HAP-1 (cell line): ENCODE results near the gene ARHGEF38.

Experiments used
- DNase-seq, 2 experiments: peaks; one replicate each; pipeline ENCODE4 v3.0.0-alpha.2; 2016 to 2020; ENCODE audit warnings: low spot score in 2 of 2
- H3K27me3 ChIP-seq: fragments of 250-450 bp; sonication (Bioruptor Pico); 2 replicates; pipeline ENCODE4 v1.5.1; 2020; ENCODE audit warnings: low read depth, mild to moderate bottlenecking, moderate library complexity
- H3K36me3 ChIP-seq: fragments of 250-450 bp; sonication (Bioruptor Pico); replicated peaks from 2 replicates; pipeline ENCODE4 v1.5.1; 2020; ENCODE audit warnings: mild to moderate bottlenecking
- H3K4me1 ChIP-seq: fragments of 250-450 bp; sonication (Bioruptor Pico); 2 replicates; pipeline ENCODE4 v1.5.1; 2020; ENCODE audit warnings: mild to moderate bottlenecking
- H3K4me3 ChIP-seq: fragments of 250-450 bp; sonication (Bioruptor Pico); 2 replicates; pipeline ENCODE4 v1.5.1; 2020; ENCODE audit warnings: mild to moderate bottlenecking, moderate library complexity
- H3K9me3 ChIP-seq: fragments of 250-450 bp; sonication (Bioruptor Pico); 2 replicates; pipeline ENCODE4 v1.5.1; 2020; ENCODE audit warnings: mild to moderate bottlenecking, moderate library complexity
- in situ Hi-C: fragments of 300-500 bp; cut with MboI; formaldehyde crosslinking; loops from 3 replicates; pipeline ENCODE4 v1.14.3; 2020; ENCODE audit warnings: low sequenced_read_pairs, inconsistent platforms, mixed read lengths

ARHGEF38 gene

DNA sequence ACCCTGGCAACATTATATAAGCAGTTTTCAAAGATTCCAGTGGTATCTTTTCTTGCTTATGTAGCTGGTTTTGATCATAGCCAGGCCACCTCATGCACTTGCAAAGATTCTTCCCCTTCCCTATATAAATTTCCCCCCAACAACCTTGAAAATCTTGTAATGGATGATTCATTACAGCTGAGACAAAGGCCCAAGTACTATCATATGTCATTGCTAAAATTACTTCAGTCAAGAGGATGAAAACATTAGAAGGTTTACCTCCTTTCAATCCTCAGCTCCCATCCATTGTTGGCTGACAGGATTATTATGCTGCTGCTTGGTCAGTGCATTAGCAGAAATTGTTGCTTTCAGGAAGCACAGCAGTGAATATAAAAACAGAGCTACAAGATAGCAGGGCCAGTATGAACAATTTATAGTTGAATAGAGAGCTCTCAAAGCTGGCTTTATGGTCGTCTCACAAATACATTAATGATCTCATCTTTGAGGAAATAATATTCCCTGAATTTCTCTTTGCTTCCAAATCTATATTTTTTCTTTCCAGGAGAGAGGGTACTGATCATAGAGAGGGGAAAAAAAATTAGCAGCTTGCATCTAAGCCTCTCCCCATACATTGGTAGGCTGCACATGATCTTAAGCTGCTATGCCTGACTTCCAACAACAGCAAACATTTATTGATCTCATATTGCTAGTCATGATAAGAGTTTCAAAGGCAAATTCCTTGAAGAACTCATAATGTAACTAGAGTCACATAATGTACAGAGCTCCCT is 7.7 kb upstream of the ARHGEF38 start:
- H3K36me3 ChIP-seq, result no peaks in the 10 kb centered on the region
- H3K9me3 ChIP-seq, result no peaks in the 10 kb centered on the region
- H3K4me1 ChIP-seq, result peaks cover 13% of the 10 kb centered on the region
- in situ Hi-C loops, result no loop called here
- H3K27me3 ChIP-seq, result no peaks in the 10 kb centered on the region
- no peak overlapping the region for H3K4me3 ChIP-seq
- DNase-seq, result peak; percentile 25 to 33

DNA sequence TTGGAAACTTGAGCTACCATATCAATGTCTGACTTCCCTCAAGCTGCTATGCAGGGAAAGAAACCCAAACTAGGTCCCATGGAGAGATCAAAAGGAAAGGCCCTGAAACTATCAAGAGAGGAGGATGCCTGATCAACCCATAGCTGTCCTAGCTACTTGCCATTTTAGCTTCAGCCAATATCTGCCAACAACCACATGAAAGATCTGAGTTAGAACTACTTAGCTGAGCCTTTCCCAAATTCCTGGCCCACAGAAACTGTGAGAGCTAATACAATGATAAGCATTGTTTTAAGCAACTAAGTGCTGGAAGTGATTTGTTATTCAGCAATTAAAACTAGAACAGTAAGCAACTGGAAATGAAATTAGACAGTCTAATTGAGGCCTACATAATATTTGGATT is 6.3 kb upstream of the ARHGEF38 start:
- in situ Hi-C loops, result no loop called here
- H3K9me3 ChIP-seq, result no peaks in the 10 kb centered on the region
- DNase-seq, result no peak
- no peaks in the 10 kb centered on the region for H3K36me3 ChIP-seq
- no peak overlapping the region for H3K4me3 ChIP-seq
- H3K27me3 ChIP-seq, result no peaks in the 10 kb centered on the region
- H3K4me1 ChIP-seq, result peaks cover 23% of the 10 kb centered on the region

DNA sequence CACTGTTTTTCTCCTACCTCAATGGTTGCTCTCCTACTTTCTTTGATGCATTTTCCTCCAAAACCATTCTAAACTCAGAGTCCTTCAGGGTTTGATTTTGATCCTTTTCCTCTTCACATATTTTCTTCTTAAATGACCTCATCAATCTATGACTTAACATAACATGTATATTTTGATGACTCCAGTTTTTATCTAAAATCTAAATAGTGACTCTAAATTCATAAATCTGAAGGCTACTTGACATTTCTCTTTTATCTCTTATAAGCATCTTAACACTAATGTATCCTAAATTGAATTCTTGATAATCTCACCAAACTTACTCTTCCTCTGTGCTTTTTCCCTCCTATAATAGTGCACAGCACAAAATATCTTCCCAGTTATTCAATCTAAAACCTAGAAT is 4.7 kb upstream of the ARHGEF38 start:
- H3K27me3 ChIP-seq, result no peaks in the 10 kb centered on the region
- in situ Hi-C loops, result no loop called here
- DNase-seq, result no peak
- H3K36me3 ChIP-seq, result no peaks in the 10 kb centered on the region
- peaks cover 34% of the 10 kb centered on the region for H3K4me1 ChIP-seq
- no peak overlapping the region for H3K4me3 ChIP-seq
- H3K9me3 ChIP-seq, result no peaks in the 10 kb centered on the region

DNA sequence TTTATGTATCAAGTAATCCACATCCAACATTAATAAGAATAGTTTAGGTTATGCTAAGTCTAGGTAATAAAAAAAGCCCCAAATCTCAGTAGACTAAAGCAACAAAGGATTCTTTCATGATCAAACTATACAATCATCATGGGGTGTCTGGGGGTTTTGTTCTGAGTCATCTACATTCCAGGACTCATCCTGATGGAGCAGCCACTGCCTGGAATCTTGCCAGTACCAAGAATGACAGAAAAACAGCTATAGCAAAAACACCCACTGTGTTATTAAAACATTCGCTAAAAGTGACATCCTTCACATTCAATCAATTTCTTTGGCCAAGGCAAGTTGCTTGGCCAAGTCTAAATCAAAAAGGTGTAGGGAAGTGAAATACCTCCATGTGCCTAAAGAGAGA is 3.9 kb upstream of the ARHGEF38 start:
- Histone ChIP-seq H3K4me3 (no peak overlapping the region), H3K9me3 (no peaks in the 10 kb centered on the region), H3K36me3 (no peaks in the 10 kb centered on the region), H3K4me1 (peaks cover 34% of the 10 kb centered on the region), H3K27me3 (no peaks in the 10 kb centered on the region)
- peak in 1 of 2 experiments; percentile 20 for DNase-seq
- in situ Hi-C loops, result no loop called here

DNA sequence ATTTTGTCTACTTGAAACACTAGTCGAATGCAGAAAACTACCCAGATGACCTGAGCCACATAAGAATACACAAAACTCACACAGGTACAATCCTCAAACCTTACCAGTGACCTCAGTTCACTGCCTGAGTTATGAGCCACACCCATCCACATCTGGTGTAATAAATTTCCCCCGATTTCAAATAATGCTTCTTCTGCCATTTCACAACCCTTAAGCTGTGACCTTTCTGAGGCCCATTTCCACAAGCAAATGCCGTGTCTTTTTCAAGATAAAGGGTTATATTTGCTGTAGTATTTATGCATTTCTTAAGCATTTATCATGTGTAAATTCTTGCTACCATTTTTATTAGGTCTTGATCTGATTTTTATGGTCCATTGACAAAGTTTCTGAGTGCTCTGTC is 1.8 kb upstream of the ARHGEF38 start:
- no peaks in the 10 kb centered on the region for H3K27me3 ChIP-seq
- H3K36me3 ChIP-seq, result no peaks in the 10 kb centered on the region
- in situ Hi-C loops, result no loop called here
- H3K4me3 ChIP-seq, result no peak overlapping the region
- H3K9me3 ChIP-seq, result no peaks in the 10 kb centered on the region
- DNase-seq, result peak; percentile 25 to 61
- peaks cover 40% of the 10 kb centered on the region for H3K4me1 ChIP-seq

DNA sequence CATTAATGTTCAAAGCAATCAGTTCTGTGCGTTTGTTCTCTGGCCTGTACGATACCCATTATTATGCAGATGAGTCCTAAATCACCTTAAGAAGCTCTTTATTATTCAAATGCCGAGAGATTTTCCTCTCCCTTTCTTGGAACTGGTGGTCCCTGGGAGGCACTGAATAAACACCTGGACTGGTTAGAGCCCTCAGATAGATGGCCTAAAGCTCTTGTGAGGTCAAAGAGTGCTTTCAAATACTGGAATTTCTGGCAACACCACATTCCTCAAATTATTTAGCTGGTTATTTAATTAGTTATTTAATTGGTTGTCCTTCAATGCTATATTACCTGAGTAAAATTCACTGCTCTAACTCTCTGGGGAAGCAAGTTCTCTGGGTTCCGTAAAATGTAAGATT is 3.0 kb downstream of the ARHGEF38 start:
- in situ Hi-C loops, result no loop called here

DNA sequence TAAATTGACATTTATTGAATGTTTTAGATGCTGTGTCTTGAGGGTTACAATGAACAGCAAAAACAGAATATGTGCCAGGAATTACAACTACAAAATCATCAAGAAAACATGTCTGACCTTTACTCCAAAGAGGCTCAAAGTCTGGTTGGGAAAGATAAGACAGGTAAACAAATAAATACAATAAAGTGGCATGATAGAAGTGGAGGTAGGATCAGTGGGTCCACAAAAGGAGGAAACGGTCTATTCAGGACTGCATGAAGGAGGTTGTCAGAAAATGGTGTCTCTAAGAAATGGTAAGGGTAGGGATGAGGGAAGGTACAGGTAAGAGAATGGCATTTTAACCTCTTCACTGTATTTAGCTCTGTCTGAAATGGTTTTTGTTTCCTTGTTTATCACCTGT is 3.8 kb downstream of the ARHGEF38 start:
- Histone ChIP-seq H3K27me3 (no peaks in the 10 kb centered on the region), H3K4me3 (no peak overlapping the region), H3K4me1 (peaks cover 45% of the 10 kb centered on the region), H3K9me3 (no peaks in the 10 kb centered on the region), H3K36me3 (no peaks in the 10 kb centered on the region)
- in situ Hi-C loops, result no loop called here
- DNase-seq, result no peak

More for the DNA sequence above, 3.0 kb downstream of the ARHGEF38 start:
- Histone ChIP-seq H3K4me3 (no peak overlapping the region), H3K27me3 (no peaks in the 10 kb centered on the region), H3K4me1 (peaks cover 46% of the 10 kb centered on the region), H3K36me3 (no peaks in the 10 kb centered on the region), H3K9me3 (no peaks in the 10 kb centered on the region)
- peak; percentile 59 to 93 for DNase-seq

DNA sequence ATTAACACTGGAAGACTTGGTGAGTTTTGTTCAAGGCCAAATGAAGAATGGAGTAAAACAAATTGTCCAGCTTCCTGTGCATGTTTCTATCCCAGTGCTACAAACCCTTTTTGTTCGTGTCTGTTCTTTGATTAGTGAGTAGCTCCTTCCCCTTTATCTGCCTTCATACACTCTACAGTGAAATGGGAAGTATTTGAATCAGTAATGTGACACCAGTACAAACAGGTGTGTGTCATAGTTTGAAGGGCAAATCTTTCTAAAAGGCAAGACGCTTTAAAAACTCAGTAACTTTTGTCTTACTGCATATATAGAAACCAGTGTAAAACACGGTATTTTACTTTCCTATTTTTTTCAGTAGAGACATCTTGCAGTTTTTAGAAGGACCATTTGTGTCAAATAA is 5.9 kb downstream of the ARHGEF38 start:
- Histone ChIP-seq H3K27me3 (no peaks in the 10 kb centered on the region), H3K9me3 (no peaks in the 10 kb centered on the region), H3K4me3 (no peak overlapping the region), H3K4me1 (peaks cover 34% of the 10 kb centered on the region), H3K36me3 (no peaks in the 10 kb centered on the region)
- in situ Hi-C loops, result no loop called here
- no peak for DNase-seq

DNA sequence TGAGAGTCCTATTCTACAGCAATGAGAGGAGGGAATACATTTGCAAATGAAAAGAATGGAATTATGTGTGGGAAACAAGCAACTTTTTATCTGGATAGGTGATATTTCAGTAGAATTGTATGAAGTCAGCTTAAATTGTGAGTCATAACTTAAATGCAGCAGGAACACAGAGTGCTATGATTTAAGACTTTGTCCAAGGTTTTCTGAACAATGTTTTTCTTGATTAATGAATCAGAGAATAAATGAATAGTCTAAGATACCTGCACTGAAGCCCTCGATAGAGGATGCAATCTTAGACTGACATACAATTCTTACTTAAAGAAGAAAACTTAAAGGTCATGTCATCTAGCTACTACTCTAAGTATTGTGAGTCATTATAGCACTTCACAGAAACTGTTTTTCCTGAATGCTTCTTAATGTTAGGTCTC is 8.0 kb downstream of the ARHGEF38 start:
- Histone ChIP-seq H3K9me3 (no peaks in the 10 kb centered on the region), H3K27me3 (no peaks in the 10 kb centered on the region), H3K4me1 (peaks cover 28% of the 10 kb centered on the region), H3K4me3 (no peak overlapping the region), H3K36me3 (no peaks in the 10 kb centered on the region)
- in situ Hi-C loops, result no loop called here
- DNase-seq, result peak in 1 of 2 experiments; percentile 77

DNA sequence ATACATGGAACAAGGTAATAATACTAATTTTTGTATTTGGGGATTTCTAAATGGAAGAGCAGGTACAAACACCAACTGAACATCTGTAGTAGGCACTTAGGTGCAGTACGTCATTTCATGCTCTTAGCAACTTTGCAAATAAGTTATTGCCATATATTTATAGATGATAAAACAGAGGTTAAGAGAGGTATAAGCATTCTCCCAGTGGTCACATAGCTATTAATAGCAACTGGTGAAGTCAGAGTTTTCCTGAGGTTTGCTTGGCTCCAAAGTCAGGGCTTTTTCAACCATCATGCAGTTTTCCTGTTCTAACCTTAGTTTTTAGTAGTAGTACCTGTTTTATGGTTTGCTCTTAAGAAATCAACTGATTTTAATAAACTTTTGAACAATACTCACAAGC is 10.9 kb downstream of the ARHGEF38 start:
- Histone ChIP-seq H3K4me1 (peaks cover 15% of the 10 kb centered on the region), H3K36me3 (no peaks in the 10 kb centered on the region), H3K27me3 (no peaks in the 10 kb centered on the region), H3K4me3 (no peak overlapping the region), H3K9me3 (no peaks in the 10 kb centered on the region)
- no peak for DNase-seq
- in situ Hi-C loops, result no loop called here

DNA sequence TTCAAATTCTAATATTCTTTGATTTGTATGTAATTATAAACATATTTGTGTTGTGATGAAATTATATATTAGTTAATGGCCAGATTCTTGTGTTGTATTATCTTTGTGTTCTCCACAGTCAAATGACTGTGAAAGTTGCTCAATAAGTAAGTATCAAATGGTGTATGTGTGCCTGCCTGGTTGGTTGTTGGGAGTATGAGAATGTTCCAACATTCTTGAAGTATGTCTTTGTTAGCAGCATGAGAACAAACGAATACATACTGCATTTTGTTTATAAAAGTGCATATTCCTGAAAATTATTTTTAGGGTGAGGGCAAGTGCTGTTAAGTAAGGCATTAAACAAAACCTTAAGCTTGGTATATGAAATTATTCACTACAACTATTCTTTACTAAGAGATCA is 16.2 kb downstream of the ARHGEF38 start:
- no peak overlapping the region for H3K4me3 ChIP-seq
- DNase-seq, result no peak
- no peaks in the 10 kb centered on the region for H3K27me3 ChIP-seq
- no peaks in the 10 kb centered on the region for H3K9me3 ChIP-seq
- peaks cover 6% of the 10 kb centered on the region; the same call in 1 of the 2 replicates for H3K4me1 ChIP-seq
- H3K36me3 ChIP-seq, result no peaks in the 10 kb centered on the region
- in situ Hi-C loops, result no loop called here

DNA sequence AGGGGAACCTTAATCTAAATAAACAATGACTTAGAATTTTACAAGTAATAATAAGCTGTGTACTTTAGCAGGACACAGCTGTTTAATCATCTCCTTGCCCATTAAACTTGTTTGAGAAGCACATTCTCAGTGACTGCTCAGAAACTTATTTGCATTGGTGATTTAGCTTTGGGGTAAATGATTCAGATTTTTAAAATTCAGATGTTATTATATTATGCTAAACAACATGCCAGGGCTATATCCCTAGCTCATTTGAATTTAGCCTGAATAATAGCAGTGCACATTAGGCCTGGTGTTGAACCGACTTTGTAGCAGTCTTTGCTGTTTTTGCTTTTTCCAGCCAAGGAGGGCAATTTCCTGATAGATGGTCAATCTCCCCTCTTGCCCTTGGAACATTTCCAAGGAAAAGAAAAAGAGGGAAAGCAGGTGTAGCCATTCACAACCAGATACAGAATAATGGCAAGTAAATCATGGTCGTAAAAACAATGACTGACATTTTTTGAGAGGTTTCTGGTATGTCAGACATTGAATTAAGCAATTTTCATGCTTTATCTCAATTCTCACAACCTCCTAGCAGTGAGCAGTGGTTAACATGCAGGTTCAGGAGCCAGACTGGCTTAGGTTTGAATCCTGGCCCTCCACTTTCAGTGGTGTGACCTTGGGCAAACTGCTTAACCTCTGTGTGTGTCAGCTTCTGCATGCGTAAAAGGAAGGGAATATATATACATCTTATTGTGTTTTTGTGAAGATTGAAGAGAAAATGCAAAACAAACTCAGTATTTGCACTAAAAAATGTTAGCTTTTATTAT is 16.8 kb downstream of the ARHGEF38 start:
- no peaks in the 10 kb centered on the region for H3K9me3 ChIP-seq
- in situ Hi-C loops, result no loop called here
- no peaks in the 10 kb centered on the region for H3K27me3 ChIP-seq
- peaks cover 6% of the 10 kb centered on the region; the same call in 1 of the 2 replicates for H3K4me1 ChIP-seq
- no peak for DNase-seq
- H3K36me3 ChIP-seq, result no peaks in the 10 kb centered on the region
- H3K4me3 ChIP-seq, result no peak overlapping the region

DNA sequence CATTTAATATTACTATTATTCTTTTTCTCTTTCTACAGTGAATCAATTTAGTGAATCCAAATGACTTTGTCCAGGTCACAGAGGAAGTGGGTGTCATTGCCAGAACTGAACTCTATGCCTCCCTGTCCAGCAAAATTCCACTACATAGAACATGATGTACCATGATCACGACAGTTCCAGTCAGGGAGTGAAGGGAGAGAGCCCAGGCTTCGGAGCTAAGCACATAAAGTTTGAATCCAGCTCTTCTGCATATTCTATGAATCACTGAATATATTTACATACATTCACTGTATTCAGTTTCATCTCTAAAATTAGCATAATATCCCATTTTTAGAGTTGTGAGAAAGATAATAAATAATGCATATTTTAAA is 17.4 kb downstream of the ARHGEF38 start:
- no peaks in the 10 kb centered on the region for H3K9me3 ChIP-seq
- H3K36me3 ChIP-seq, result no peaks in the 10 kb centered on the region
- no peak for DNase-seq
- in situ Hi-C loops, result no loop called here
- H3K27me3 ChIP-seq, result no peaks in the 10 kb centered on the region
- peaks cover 6% of the 10 kb centered on the region; the same call in 1 of the 2 replicates for H3K4me1 ChIP-seq
- H3K4me3 ChIP-seq, result no peak overlapping the region

DNA sequence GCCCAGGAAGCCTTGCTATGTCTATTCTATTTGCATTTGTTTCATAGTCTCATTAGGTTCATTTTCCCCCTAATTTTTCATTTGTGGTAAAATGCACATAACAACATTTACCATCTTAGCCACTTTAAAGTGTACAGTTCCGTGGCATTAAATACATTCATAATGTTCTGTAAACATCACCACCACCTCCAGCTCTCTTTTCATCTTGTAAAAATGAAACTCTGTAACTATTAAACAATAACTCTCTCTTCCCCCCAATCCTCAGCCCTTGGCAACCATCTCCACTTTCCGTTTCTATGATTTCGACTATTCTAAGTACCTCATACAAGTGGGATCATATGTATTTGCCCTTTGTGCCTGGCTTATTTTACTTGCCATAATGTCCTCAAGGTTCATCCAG is 19.9 kb downstream of the ARHGEF38 start:
- in situ Hi-C loops, result no loop called here
- no peak for DNase-seq
- H3K9me3 ChIP-seq, result no peaks in the 10 kb centered on the region

More for the DNA sequence above, 19.9 kb downstream of the ARHGEF38 start:
- Histone ChIP-seq H3K4me3 (no peak overlapping the region), H3K36me3 (no peaks in the 10 kb centered on the region), H3K27me3 (no peaks in the 10 kb centered on the region), H3K4me1 (peaks cover 6% of the 10 kb centered on the region; the same call in 1 of the 2 replicates)
